ENCODE data around the gene RHEB. TPM values are rescaled to one million over a fixed set of nuclear protein-coding genes. Genes with fewer than 3 reads are reported as not detected.

RHEB gene
- total and polyA plus RNA-seq, 4 experiments from 2014 or later = 40.8 to 83.2 (median 64.1) TPM

- H3K27me3 Mint-ChIP-seq = peaks cover 0 to 2% of the 10 kb centered on the region in 2 donors
- POLR2A ChIA-PET (ENCODE audit: partially characterized antibody) = interaction anchor here (1.4 kb wide), 1 partner anchor 75 kb away, joined by 3 read pairs; no protein-coding TSS in a partner anchor
- Histone ChIP-seq H3K27me3 (ENCODE audit: insufficient read depth, low read length) (no peaks in the 10 kb centered on the region), H3K4me3 (ENCODE audit: low read length in 2 of 2) (no peak overlapping the region), H3K27ac (ENCODE audit: low read depth, low read length) (no peak overlapping the region), H3K4me1 (ENCODE audit: insufficient read depth, low read length) (no peaks in the 10 kb centered on the region), H3K9me3 (ENCODE audit: control insufficient read depth in 1 of 2, low read length in 2 of 2) (no peaks in the 10 kb centered on the region), H3K36me3 (ENCODE audit: insufficient read depth, low read length) (no peaks in the 10 kb centered on the region)
- intact Hi-C loops (cut with micrococcal nuclease) = no loop called here
- CTCF ChIA-PET (ENCODE audit: partially characterized antibody) = interaction anchor here (1.0 to 1.3 kb wide), 2 partner anchors 10 to 142 kb away, joined by 3 to 4 read pairs; no protein-coding TSS in a partner anchor
- H3K4me3 Mint-ChIP-seq = no peak overlapping the region
- H3K36me3 Mint-ChIP-seq = no peaks in the 10 kb centered on the region
- DNase-seq = no peak
- no peak overlapping the region for H3K27ac Mint-ChIP-seq
- H3K4me1 Mint-ChIP-seq = peaks cover 0 to 5% (median 5%) of the 10 kb centered on the region in 4 donors
- H3K9me3 Mint-ChIP-seq = peaks cover 0 to 8% (median 0%) of the 10 kb centered on the region in 8 donors
These were observed 63.4 kb downstream of the RHEB start for GRCh38 chr7:151456276-151456675.

DNA sequence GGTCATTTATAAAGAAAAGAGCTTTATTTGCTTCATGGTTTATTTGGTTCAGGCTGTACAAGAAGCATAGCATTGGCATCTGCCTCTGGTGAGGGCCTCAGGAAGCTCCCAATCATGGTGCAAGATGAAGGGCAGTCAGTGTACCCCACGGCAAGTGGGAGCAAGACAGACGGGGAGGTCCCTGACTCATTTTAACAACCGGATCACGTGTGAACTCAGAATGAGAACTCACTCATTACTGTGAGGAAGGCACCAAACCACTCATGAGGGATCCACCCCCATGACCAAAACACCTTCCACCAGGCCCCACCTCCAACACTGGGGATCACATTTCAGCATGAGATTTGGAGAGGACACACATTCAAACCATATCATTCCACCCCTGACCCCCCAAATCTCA, 64.0 kb downstream of the RHEB start:
- Mint-ChIP-seq H3K4me1 (peaks cover 0 to 5% (median 5%) of the 10 kb centered on the region in 4 donors), H3K27me3 (peaks cover 0 to 4% of the 10 kb centered on the region in 2 donors), H3K4me3 (no peak overlapping the region), H3K36me3 (no peaks in the 10 kb centered on the region), H3K27ac (peak overlapping the region in 2 of 7 donors; percentile 15 to 20), H3K9me3 (peaks cover 0 to 3% (median 0%) of the 10 kb centered on the region in 8 donors)
- Histone ChIP-seq H3K27ac (ENCODE audit: low read depth, low read length) (no peak overlapping the region), H3K36me3 (ENCODE audit: insufficient read depth, low read length) (no peaks in the 10 kb centered on the region), H3K4me1 (ENCODE audit: insufficient read depth, low read length) (no peaks in the 10 kb centered on the region), H3K9me3 (ENCODE audit: control insufficient read depth in 1 of 2, low read length in 2 of 2) (no peaks in the 10 kb centered on the region), H3K27me3 (ENCODE audit: insufficient read depth, low read length) (no peaks in the 10 kb centered on the region), H3K4me3 (ENCODE audit: low read length in 2 of 2) (no peak overlapping the region)
- DNase-seq = no peak
- CTCF ChIA-PET (ENCODE audit: partially characterized antibody) = interaction anchor here (1.2 to 1.3 kb wide), 2 partner anchors 90 to 140 kb away, joined by 3 to 5 read pairs; no protein-coding TSS in a partner anchor
- intact Hi-C loops (cut with micrococcal nuclease) = no loop called here
- POLR2A ChIA-PET (ENCODE audit: partially characterized antibody) = interaction anchor here (1.4 kb wide), 1 partner anchor 75 kb away, joined by 3 read pairs; no protein-coding TSS in a partner anchor

DNA sequence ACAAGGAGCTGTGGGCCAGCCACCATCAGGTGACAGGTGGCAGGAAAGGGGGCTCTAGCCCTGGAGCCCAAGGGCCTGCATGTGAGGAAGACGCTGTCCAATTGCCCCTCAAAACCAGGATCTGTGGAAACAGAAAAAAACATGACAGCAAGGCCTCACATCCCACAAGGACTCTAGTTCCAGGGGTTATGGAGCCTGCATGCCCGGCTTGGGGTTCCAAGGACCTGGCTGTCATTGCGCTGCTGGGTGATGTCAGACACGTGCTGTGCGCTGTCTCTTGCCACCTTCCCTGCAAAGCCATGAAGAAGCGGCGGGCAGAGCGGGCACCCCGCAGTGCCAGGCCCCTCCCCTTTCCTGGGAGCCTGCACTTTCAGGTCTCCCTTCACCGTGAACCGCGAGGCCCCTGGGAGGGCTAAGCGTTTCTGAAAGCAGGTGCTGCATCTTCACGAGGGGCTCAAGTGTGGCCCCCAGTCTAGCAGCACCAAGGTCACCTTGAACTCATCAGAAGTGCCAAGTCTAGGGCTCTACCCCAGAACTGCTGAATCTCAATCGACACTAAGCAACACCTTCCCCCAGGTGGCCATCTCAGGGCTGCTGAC, 64.7 kb downstream of the RHEB start:
- Mint-ChIP-seq H3K9me3 (peaks cover 0 to 1% (median 0%) of the 10 kb centered on the region in 8 donors), H3K36me3 (no peaks in the 10 kb centered on the region), H3K27me3 (peaks cover 0 to 2% of the 10 kb centered on the region in 2 donors), H3K27ac (peak overlapping the region in 1 of 7 donors; percentile 30), H3K4me1 (peaks cover 0 to 5% (median 5%) of the 10 kb centered on the region in 4 donors), H3K4me3 (no peak overlapping the region)
- Histone ChIP-seq H3K36me3 (ENCODE audit: insufficient read depth, low read length) (no peaks in the 10 kb centered on the region), H3K4me1 (ENCODE audit: insufficient read depth, low read length) (no peaks in the 10 kb centered on the region), H3K27ac (ENCODE audit: low read depth, low read length) (no peak overlapping the region), H3K9me3 (ENCODE audit: control insufficient read depth in 1 of 2, low read length in 2 of 2) (no peaks in the 10 kb centered on the region), H3K4me3 (ENCODE audit: low read length in 2 of 2) (no peak overlapping the region), H3K27me3 (ENCODE audit: insufficient read depth, low read length) (no peaks in the 10 kb centered on the region)
- CTCF ChIA-PET (ENCODE audit: partially characterized antibody) = interaction anchor here (1.2 to 1.3 kb wide), 2 partner anchors 89 to 140 kb away, joined by 3 to 5 read pairs; no protein-coding TSS in a partner anchor
- no peak for DNase-seq
- POLR2A ChIA-PET (ENCODE audit: partially characterized antibody) = no interaction called here
- intact Hi-C loops (cut with micrococcal nuclease) = no loop called here

DNA sequence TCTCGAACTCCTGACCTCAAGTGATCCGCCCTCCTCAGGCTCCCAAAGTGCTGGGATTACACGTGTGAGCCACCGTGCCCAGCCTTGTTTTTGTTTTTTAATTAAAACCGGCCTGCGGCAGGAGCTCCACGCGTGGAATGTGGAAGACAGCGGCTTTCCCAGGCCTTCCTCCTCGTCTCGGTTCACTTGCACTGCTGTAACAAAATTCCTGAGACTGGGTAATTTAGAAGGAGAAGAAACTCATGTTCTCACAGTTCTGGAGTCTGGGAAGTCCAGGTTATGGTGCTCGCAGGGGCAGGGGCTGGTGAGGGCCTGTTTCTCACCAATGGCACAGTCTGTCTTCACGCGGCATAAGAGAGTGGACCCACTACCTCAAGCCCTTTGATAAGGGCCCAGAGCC, 65.4 kb downstream of the RHEB start:
- no peak overlapping the region for H3K4me3 ChIP-seq (ENCODE audit: low read length in 2 of 2)
- no peaks in the 10 kb centered on the region for H3K27me3 ChIP-seq (ENCODE audit: insufficient read depth, low read length)
- Mint-ChIP-seq H3K4me3 (no peak overlapping the region), H3K4me1 (peaks cover 0 to 9% (median 6%) of the 10 kb centered on the region in 4 donors), H3K36me3 (no peaks in the 10 kb centered on the region), H3K9me3 (no peaks in the 10 kb centered on the region), H3K27ac (no peak overlapping the region), H3K27me3 (peaks cover 0 to 1% of the 10 kb centered on the region in 2 donors)
- no peak for DNase-seq
- no peaks in the 10 kb centered on the region for H3K36me3 ChIP-seq (ENCODE audit: insufficient read depth, low read length)
- H3K9me3 ChIP-seq (ENCODE audit: control insufficient read depth in 1 of 2, low read length in 2 of 2) = no peaks in the 10 kb centered on the region
- H3K4me1 ChIP-seq (ENCODE audit: insufficient read depth, low read length) = no peaks in the 10 kb centered on the region
- intact Hi-C loops (cut with micrococcal nuclease) = no loop called here
- no peak overlapping the region for H3K27ac ChIP-seq (ENCODE audit: low read depth, low read length)
- POLR2A ChIA-PET (ENCODE audit: partially characterized antibody) = no interaction called here
- CTCF ChIA-PET (ENCODE audit: partially characterized antibody) = interaction anchor here (1.0 to 15.3 kb wide), 2 partner anchors 21 to 85 kb away, joined by 3 to 398 read pairs; no protein-coding TSS in a partner anchor

GRCh38 chr7:151453326-151453791, 66.3 kb downstream of the RHEB start:
- Histone ChIP-seq H3K4me3 (ENCODE audit: low read length in 2 of 2) (no peak overlapping the region), H3K27me3 (ENCODE audit: insufficient read depth, low read length) (no peaks in the 10 kb centered on the region), H3K9me3 (ENCODE audit: control insufficient read depth in 1 of 2, low read length in 2 of 2) (no peaks in the 10 kb centered on the region), H3K27ac (ENCODE audit: low read depth, low read length) (no peak overlapping the region), H3K4me1 (ENCODE audit: insufficient read depth, low read length) (peaks cover 4% of the 10 kb centered on the region), H3K36me3 (ENCODE audit: insufficient read depth, low read length) (no peaks in the 10 kb centered on the region)
- Mint-ChIP-seq H3K27me3 (peaks cover 0 to 1% of the 10 kb centered on the region in 2 donors), H3K4me3 (no peak overlapping the region), H3K36me3 (no peaks in the 10 kb centered on the region), H3K27ac (peak overlapping the region in 1 of 7 donors; percentile 70), H3K9me3 (no peaks in the 10 kb centered on the region), H3K4me1 (peaks cover 0 to 9% (median 6%) of the 10 kb centered on the region in 4 donors)
- ChIA-PET CTCF (ENCODE audit: partially characterized antibody) (interaction anchor here (1.0 to 15.3 kb wide), 2 partner anchors 20 to 85 kb away, joined by 3 to 398 read pairs; no protein-coding TSS in a partner anchor), POLR2A (ENCODE audit: partially characterized antibody) (no interaction called here)
- intact Hi-C loops (cut with micrococcal nuclease) = no loop called here
- no peak for DNase-seq

- peaks cover 4% of the 10 kb centered on the region for H3K4me1 ChIP-seq (ENCODE audit: insufficient read depth, low read length)
- H3K27me3 ChIP-seq (ENCODE audit: insufficient read depth, low read length) = no peaks in the 10 kb centered on the region
- no peak overlapping the region for H3K27ac ChIP-seq (ENCODE audit: low read depth, low read length)
- Mint-ChIP-seq H3K9me3 (no peaks in the 10 kb centered on the region), H3K27me3 (peaks cover 0 to 1% of the 10 kb centered on the region in 2 donors), H3K4me1 (peaks cover 0 to 10% (median 6%) of the 10 kb centered on the region in 4 donors), H3K4me3 (no peak overlapping the region), H3K27ac (no peak overlapping the region), H3K36me3 (no peaks in the 10 kb centered on the region)
- no peaks in the 10 kb centered on the region for H3K36me3 ChIP-seq (ENCODE audit: insufficient read depth, low read length)
- H3K4me3 ChIP-seq (ENCODE audit: low read length in 2 of 2) = no peak overlapping the region
- ChIA-PET CTCF (ENCODE audit: partially characterized antibody) (interaction anchor here (15.3 kb wide), 1 partner anchor 84 kb away, joined by 398 read pairs; no protein-coding TSS in a partner anchor), POLR2A (ENCODE audit: partially characterized antibody) (no interaction called here)
- no peaks in the 10 kb centered on the region for H3K9me3 ChIP-seq (ENCODE audit: control insufficient read depth in 1 of 2, low read length in 2 of 2)
- intact Hi-C loops (cut with micrococcal nuclease) = no loop called here
- DNase-seq = no peak
These were observed 66.9 kb downstream of the RHEB start for GRCh38 chr7:151452680-151453325.

Measured in CD4-positive, alpha-beta memory T cell (primary cell).